Loucy (cell line): ENCODE data around the gene CLSTN2.

Source experiments
- H2AFZ ChIP-seq: fragments of 200-600 bp; sonication (generic); 2 replicates; pipeline ENCODE4 v1.6.0; 2016; ENCODE audit warnings: antibody characterized with exemption, mild to moderate bottlenecking, low read length, moderate library complexity
- H3F3A ChIP-seq: fragments of 200-600 bp; 2 replicates; pipeline ENCODE4 v1.6.0; 2016; ENCODE audit warnings: antibody characterized with exemption, low read depth, mild to moderate bottlenecking
- H3K27me3 ChIP-seq: fragments of 200-600 bp; sonication (generic); 2 replicates; pipeline ENCODE4 v1.6.1; 2014; ENCODE audit warnings: low read length, mild to moderate bottlenecking; ENCODE audit not compliant: insufficient read depth, poor library complexity, severe bottlenecking
- H3K36me3 ChIP-seq: fragments of 200-600 bp; sonication (generic); 2 replicates; pipeline ENCODE4 v1.6.1; 2016; ENCODE audit warnings: low read length; ENCODE audit not compliant: insufficient read depth
- H3K4me1 ChIP-seq: fragments of 200-600 bp; sonication (generic); 2 replicates; pipeline ENCODE4 v1.5.1; 2014; ENCODE audit warnings: low read length, mild to moderate bottlenecking; ENCODE audit not compliant: insufficient read depth, poor library complexity, severe bottlenecking
- H3K4me2 ChIP-seq: fragments of 200-600 bp; sonication (generic); 2 replicates; pipeline ENCODE4 v1.6.0; 2014; ENCODE audit warnings: antibody characterized with exemption, low read length, low read depth, mild to moderate bottlenecking; ENCODE audit not compliant: poor library complexity, severe bottlenecking
- H3K4me3 ChIP-seq: fragments of 200-600 bp; sonication (generic); 2 replicates; pipeline ENCODE4 v1.5.1; 2014; ENCODE audit warnings: low read length, mild to moderate bottlenecking, mixed read lengths; ENCODE audit not compliant: poor library complexity, severe bottlenecking
- H3K79me2 ChIP-seq: fragments of 200-600 bp; sonication (generic); 2 replicates; pipeline ENCODE4 v1.6.1; 2014; ENCODE audit warnings: low read length; ENCODE audit not compliant: insufficient read depth
- H3K9ac ChIP-seq: fragments of 200-600 bp; sonication (generic); 2 replicates; pipeline ENCODE4 v1.6.0; 2014; ENCODE audit warnings: mild to moderate bottlenecking, low read depth, low read length, moderate library complexity; ENCODE audit not compliant: poor library complexity, severe bottlenecking
- H3K9me2 ChIP-seq: fragments of 200-600 bp; sonication (generic); replicated peaks from 2 replicates; pipeline ENCODE4 v1.6.1; 2016; ENCODE audit warnings: low read depth, low read length, mixed read lengths
- H3K9me3 ChIP-seq: fragments of 200-600 bp; sonication (generic); 2 replicates; pipeline ENCODE4 v1.6.1; 2014; ENCODE audit warnings: mild to moderate bottlenecking, antibody characterized with exemption, low read length, low read depth; ENCODE audit not compliant: insufficient read depth
- H4K20me1 ChIP-seq: fragments of 200-600 bp; sonication (generic); 2 replicates; pipeline ENCODE4 v1.6.0; 2014; ENCODE audit warnings: antibody characterized with exemption, low read length, mild to moderate bottlenecking; ENCODE audit not compliant: insufficient read depth, poor library complexity, severe bottlenecking
- CTCF ChIP-seq: fragments of 200-600 bp; sonication (generic); conservative IDR thresholded peaks from 2 replicates; pipeline ENCODE4 v1.5.1; 2014; ENCODE audit warnings: mild to moderate bottlenecking, antibody characterized with exemption, low read length
- EZH2phosphoT487 ChIP-seq: fragments of 200-600 bp; IDR thresholded peaks from 2 replicates; pipeline ENCODE4 v1.6.1; 2018; ENCODE audit warnings: antibody characterized with exemption, mild to moderate bottlenecking, moderate library complexity, borderline replicate concordance

Gene CLSTN2

GRCh38 chr3:139941580-139941979 lies 6.6 kb downstream of the CLSTN2 start:
- Histone ChIP-seq H3K36me3 (no peaks in the 10 kb centered on the region), H4K20me1 (no peaks in the 10 kb centered on the region), H3K9me2 (no peaks in the 10 kb centered on the region), H3K79me2 (no peaks in the 10 kb centered on the region), H3K4me1 (no peaks in the 10 kb centered on the region), H3K9ac (no peak overlapping the region), H3K27me3 (no peaks in the 10 kb centered on the region), H3F3A (no peaks in the 10 kb centered on the region), H3K4me3 (no peak overlapping the region), H2AFZ (no peak overlapping the region), H3K4me2 (no peak overlapping the region), H3K9me3 (no peaks in the 10 kb centered on the region)
- no peak for TF ChIP-seq CTCF
- no peak for TF ChIP-seq EZH2phosphoT487

DNA sequence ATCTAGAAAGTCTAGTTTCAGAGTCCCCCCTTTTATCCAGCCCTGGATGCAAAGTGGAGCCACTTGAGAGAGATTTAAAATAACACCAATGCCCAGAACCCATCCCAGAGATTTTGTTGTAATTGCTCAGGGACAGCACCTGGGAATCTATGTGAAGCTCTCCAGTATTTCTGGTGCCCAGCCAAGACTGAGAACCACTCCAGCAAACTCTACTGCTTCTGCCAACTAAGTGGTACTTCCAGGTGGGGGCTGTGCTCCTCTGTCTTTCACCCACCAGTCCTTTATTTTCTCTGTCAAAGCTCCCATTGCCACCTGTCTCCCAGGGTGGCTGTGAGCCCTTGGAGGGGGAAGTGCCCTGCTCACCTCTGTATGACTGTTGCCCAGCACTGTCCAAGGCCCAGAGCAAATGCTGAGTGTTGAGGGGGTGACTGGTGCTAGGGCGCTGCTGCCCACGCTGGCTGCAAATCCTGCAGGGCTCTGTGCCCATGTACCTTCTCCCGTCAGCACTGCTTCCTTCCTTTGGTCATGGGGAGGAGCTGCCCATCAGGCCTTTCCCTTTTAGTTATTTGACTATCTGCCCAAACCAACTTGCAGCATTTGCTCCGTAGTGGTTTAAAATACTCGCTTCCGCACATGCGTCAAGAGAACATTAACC lies 9.4 kb downstream of the CLSTN2 start:
- Histone ChIP-seq H4K20me1 (no peaks in the 10 kb centered on the region), H3K79me2 (no peaks in the 10 kb centered on the region), H3K9ac (no peak overlapping the region), H3K4me2 (no peak overlapping the region), H3K27me3 (no peaks in the 10 kb centered on the region), H3F3A (no peaks in the 10 kb centered on the region), H3K4me1 (no peaks in the 10 kb centered on the region), H2AFZ (no peak overlapping the region), H3K9me3 (no peaks in the 10 kb centered on the region), H3K9me2 (no peaks in the 10 kb centered on the region), H3K36me3 (no peaks in the 10 kb centered on the region), H3K4me3 (no peak overlapping the region)
- TF ChIP-seq CTCF (no peak), EZH2phosphoT487 (no peak)

GRCh38 chr3:139945386-139945785 lies 10.4 kb downstream of the CLSTN2 start:
- H4K20me1 ChIP-seq: no peaks in the 10 kb centered on the region
- H3K4me3 ChIP-seq: no peak overlapping the region
- H3K27me3 ChIP-seq: no peaks in the 10 kb centered on the region
- no peaks in the 10 kb centered on the region for H3K9me2 ChIP-seq
- no peaks in the 10 kb centered on the region for H3K79me2 ChIP-seq
- no peaks in the 10 kb centered on the region for H3K9me3 ChIP-seq
- H3F3A ChIP-seq: no peaks in the 10 kb centered on the region
- TF ChIP-seq CTCF (no peak), EZH2phosphoT487 (no peak)
- no peaks in the 10 kb centered on the region for H3K4me1 ChIP-seq
- H3K9ac ChIP-seq: no peak overlapping the region
- H3K36me3 ChIP-seq: no peaks in the 10 kb centered on the region
- H2AFZ ChIP-seq: no peak overlapping the region
- H3K4me2 ChIP-seq: no peak overlapping the region
